Type B pancreatic cell (in vitro differentiated cells): ENCODE measurements around the gene GPR162. TPM values are rescaled to one million over a fixed set of nuclear protein-coding genes. Genes with fewer than 3 reads are reported as not detected.
A peak's percentile ranks its signal among the peaks of the same experiment; 100 is the strongest.

Experiments used
- DNase-seq: peaks from one replicate; pipeline ENCODE4 v3.0.0; 2021; ENCODE audit warnings: mixed read lengths; ENCODE audit not compliant: unreplicated experiment; ENCODE audit errors: extremely low spot score
- H3K27ac Mint-ChIP-seq: 2 replicates; pipeline ENCODE4 v1.8.0; 2021; ENCODE audit warnings: mild to moderate bottlenecking, mixed read lengths
- H3K27me3 Mint-ChIP-seq: 2 replicates; pipeline ENCODE4 v1.8.0; 2021; ENCODE audit warnings: mixed read lengths
- H3K36me3 Mint-ChIP-seq: 2 replicates; pipeline ENCODE4 v1.8.0; 2021; ENCODE audit warnings: mixed read lengths
- H3K4me1 Mint-ChIP-seq: one replicate; pipeline ENCODE4 v1.8.0; 2021; ENCODE audit warnings: mixed read lengths; ENCODE audit not compliant: unreplicated experiment
- H3K4me3 Mint-ChIP-seq: 2 replicates; pipeline ENCODE4 v1.8.0; 2021; ENCODE audit warnings: mild to moderate bottlenecking, mixed read lengths
- H3K9me3 Mint-ChIP-seq: 2 replicates; pipeline ENCODE4 v1.8.0; 2021; ENCODE audit warnings: mixed read lengths
- total RNA-seq: library from RNA; stranded (reverse); gene quantifications from 2 replicates; pipeline ENCODE4 v1.2.1, GENCODE V29; 2021; ENCODE audit warnings: low replicate concordance
- TF ChIP-seq, protein P1 (sequence below): fragments of 200-600 bp; sonication (generic); conservative IDR thresholded peaks from 2 replicates; pipeline ENCODE4 v1.5.0; 2021; ENCODE audit warnings: antibody characterized with exemption, mild to moderate bottlenecking

Gene GPR162
- total RNA-seq, 1 donor from 2014 or later = 17.8 TPM

DNA sequence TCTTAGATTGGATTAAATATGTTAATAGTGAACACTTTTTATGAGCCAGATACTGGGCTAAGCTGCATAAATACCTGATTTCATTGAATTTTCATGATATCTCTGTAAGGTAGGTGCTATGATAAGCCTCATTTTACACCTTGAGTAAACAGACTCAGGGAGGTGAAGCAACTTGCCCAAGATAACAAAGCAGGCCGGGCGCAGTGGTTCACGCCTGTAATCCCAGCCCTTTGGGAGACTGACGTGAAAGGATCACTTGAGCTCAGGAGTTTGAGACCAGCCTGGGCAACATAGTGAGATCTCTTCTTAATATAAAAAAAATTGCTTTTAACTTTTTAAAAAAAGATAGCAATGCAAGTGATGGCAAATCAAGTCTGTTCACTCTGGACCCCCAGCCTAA is 20.5 kb downstream of the GPR162 start:
- DNase-seq = no peak
- TF ChIP-seq, protein P1, sequence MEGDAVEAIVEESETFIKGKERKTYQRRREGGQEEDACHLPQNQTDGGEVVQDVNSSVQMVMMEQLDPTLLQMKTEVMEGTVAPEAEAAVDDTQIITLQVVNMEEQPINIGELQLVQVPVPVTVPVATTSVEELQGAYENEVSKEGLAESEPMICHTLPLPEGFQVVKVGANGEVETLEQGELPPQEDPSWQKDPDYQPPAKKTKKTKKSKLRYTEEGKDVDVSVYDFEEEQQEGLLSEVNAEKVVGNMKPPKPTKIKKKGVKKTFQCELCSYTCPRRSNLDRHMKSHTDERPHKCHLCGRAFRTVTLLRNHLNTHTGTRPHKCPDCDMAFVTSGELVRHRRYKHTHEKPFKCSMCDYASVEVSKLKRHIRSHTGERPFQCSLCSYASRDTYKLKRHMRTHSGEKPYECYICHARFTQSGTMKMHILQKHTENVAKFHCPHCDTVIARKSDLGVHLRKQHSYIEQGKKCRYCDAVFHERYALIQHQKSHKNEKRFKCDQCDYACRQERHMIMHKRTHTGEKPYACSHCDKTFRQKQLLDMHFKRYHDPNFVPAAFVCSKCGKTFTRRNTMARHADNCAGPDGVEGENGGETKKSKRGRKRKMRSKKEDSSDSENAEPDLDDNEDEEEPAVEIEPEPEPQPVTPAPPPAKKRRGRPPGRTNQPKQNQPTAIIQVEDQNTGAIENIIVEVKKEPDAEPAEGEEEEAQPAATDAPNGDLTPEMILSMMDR = no peak
- Mint-ChIP-seq H3K27ac (no peak overlapping the region), H3K36me3 (peaks cover 27% of the 10 kb centered on the region), H3K4me3 (no peak overlapping the region), H3K4me1 (no peaks in the 10 kb centered on the region), H3K9me3 (no peaks in the 10 kb centered on the region), H3K27me3 (no peaks in the 10 kb centered on the region)

DNA sequence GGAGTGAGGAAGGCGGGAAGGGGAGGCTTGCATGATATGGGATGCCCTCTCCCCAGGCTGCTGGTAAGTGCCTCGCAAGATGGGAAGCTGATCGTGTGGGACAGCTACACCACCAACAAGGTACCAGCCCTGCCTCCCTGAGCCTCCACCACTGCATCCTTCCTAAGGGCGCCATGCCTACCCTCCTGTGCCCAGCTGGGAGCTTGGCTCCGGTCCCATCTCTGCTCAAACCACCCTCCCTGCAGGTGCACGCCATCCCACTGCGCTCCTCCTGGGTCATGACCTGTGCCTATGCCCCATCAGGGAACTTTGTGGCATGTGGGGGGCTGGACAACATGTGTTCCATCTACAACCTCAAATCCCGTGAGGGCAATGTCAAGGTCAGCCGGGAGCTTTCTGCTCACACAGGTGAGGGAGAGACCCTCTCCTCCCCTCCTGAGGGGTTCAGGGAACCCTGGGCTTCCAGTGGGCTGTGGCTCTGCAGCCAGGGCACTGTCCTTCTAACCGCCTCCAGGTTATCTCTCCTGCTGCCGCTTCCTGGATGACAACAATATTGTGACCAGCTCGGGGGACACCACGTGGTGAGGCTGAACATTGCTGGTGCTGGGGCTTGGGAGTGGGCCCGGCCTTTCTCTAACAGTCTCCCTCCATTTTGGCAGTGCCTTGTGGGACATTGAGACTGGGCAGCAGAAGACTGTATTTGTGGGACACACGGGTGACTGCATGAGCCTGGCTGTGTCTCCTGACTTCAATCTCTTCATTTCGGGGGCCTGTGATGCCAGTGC is 21.7 kb downstream of the GPR162 start:
- no peak for DNase-seq
- H3K4me3 Mint-ChIP-seq = no peak overlapping the region
- no peaks in the 10 kb centered on the region for H3K27me3 Mint-ChIP-seq
- TF ChIP-seq, protein P1 = no peak
- no peaks in the 10 kb centered on the region for H3K4me1 Mint-ChIP-seq
- peaks cover 30% of the 10 kb centered on the region for H3K36me3 Mint-ChIP-seq
- no peaks in the 10 kb centered on the region for H3K9me3 Mint-ChIP-seq
- no peak overlapping the region for H3K27ac Mint-ChIP-seq

DNA sequence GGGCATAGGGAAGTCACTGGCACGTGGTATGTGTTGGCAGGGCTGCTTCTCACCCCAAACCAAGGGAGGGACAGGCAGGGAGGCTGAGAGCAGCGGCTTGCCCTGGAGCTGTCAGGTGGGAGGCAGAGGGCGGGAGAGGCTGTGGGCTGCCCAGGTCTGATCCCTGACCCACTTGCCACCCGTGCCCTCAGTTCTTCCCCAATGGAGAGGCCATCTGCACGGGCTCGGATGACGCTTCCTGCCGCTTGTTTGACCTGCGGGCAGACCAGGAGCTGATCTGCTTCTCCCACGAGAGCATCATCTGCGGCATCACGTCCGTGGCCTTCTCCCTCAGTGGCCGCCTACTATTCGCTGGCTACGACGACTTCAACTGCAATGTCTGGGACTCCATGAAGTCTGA is 23.8 kb downstream of the GPR162 start:
- no peak for DNase-seq
- TF ChIP-seq, protein P1 = no peak
- no peaks in the 10 kb centered on the region for H3K9me3 Mint-ChIP-seq
- H3K27me3 Mint-ChIP-seq = no peaks in the 10 kb centered on the region
- H3K4me3 Mint-ChIP-seq = no peak overlapping the region
- H3K4me1 Mint-ChIP-seq = no peaks in the 10 kb centered on the region
- no peak overlapping the region for H3K27ac Mint-ChIP-seq
- H3K36me3 Mint-ChIP-seq = peaks cover 28% of the 10 kb centered on the region

DNA sequence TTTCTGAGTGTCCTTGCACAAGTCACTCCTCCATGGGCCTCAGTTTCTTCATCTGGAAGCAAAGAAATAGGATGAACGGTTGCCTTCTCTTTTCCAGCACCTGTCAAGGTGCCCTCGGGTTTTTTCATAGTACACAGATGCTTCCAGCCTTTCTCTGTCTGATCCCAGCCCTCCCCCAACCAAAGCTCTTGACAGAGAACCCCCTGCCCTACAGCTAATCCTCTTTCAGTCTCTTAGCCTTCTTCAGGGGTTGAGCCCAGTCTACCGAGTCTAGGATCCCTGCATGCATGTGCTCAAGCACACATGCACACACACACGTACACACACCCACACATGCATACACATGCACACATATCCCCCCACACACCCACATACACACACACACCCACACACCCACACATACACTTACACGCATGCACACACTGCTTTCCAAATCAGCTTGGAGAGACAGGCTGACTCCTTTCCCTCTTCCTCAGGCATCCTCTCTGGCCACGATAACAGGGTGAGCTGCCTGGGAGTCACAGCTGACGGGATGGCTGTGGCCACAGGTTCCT is 24.8 kb downstream of the GPR162 start:
- no peak overlapping the region for H3K4me3 Mint-ChIP-seq
- peaks cover 32% of the 10 kb centered on the region for H3K36me3 Mint-ChIP-seq
- peaks cover 4% of the 10 kb centered on the region for H3K4me1 Mint-ChIP-seq
- no peak overlapping the region for H3K27ac Mint-ChIP-seq
- TF ChIP-seq, protein P1 = no peak
- peaks cover 2% of the 10 kb centered on the region for H3K27me3 Mint-ChIP-seq
- H3K9me3 Mint-ChIP-seq = no peaks in the 10 kb centered on the region
- no peak for DNase-seq

DNA sequence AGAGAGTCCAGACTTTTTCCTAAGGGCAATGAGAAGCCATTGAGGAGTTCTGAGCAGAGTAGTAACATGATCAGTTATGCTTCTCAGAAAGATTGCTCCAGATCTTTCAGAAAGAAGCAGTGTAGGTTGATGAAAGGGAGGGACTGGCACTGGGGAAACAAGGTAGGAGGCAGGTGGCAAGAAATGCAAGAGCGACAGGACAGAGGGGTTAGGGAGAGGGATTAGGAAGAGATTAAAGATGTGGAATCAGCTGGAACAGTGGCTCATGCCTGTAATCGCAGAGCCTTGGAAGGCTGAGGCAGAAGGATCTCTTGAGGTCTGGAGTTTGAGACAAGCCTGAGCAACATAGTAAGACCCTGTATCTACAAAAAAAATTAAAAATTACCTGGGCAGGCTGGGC is 26.1 kb downstream of the GPR162 start:
- Mint-ChIP-seq H3K36me3 (peaks cover 28% of the 10 kb centered on the region), H3K27me3 (peaks cover 2% of the 10 kb centered on the region), H3K4me3 (peak overlapping the region; percentile 8), H3K27ac (no peak overlapping the region), H3K9me3 (no peaks in the 10 kb centered on the region), H3K4me1 (peaks cover 4% of the 10 kb centered on the region)
- DNase-seq = no peak
- TF ChIP-seq, protein P1 = no peak
